MCF 10A (cell line): Measurements from ENCODE around the gene BAZ1A. TPM values are rescaled to one million over a fixed set of nuclear protein-coding genes. Genes with fewer than 3 reads are reported as not detected.

Experiments
- BruUV-seq: library from RNA; stranded (reverse); fragments of 400-500 nt; replicated peaks from 2 replicates; lab custom pipeline; 2021; lab: Mats Ljungman, UMichigan
- CTCF ChIA-PET: fragments of 300-600 bp; sonication (Branson Sonifier 250); formaldehyde crosslinking; extraction: SDS; loops from one replicate; lab custom pipeline; 2021; ENCODE audit warnings: antibody characterized with exemption, inconsistent platforms; lab: Yijun Ruan, JAX
- POLR2A ChIA-PET: fragments of 300-600, 350-650 bp; sonication (Branson Sonifier 250); formaldehyde crosslinking; extraction: SDS; loops from one replicate; lab custom pipeline; 2020; ENCODE audit warnings: antibody characterized with exemption, inconsistent platforms; lab: Yijun Ruan, JAX
- DNase-seq: peaks from one replicate; pipeline ENCODE4 v3.0.0-alpha.2; 2018; ENCODE audit not compliant: unreplicated experiment
- H3K27ac Mint-ChIP-seq: one replicate; pipeline ENCODE4 v1.8.0; 2022; ENCODE audit warnings: mild to moderate bottlenecking, low read depth, mixed read lengths; ENCODE audit not compliant: unreplicated experiment
- H3K27me3 Mint-ChIP-seq: one replicate; pipeline ENCODE4 v1.8.0; 2022; ENCODE audit warnings: mixed read lengths; ENCODE audit not compliant: insufficient read depth, unreplicated experiment
- H3K36me3 Mint-ChIP-seq: one replicate; pipeline ENCODE4 v1.8.0; 2022; ENCODE audit warnings: mild to moderate bottlenecking, moderate library complexity, mixed read lengths; ENCODE audit not compliant: insufficient read depth, unreplicated experiment
- H3K4me1 Mint-ChIP-seq: one replicate; pipeline ENCODE4 v1.8.0; 2022; ENCODE audit warnings: mixed read lengths; ENCODE audit not compliant: insufficient read depth, unreplicated experiment
- H3K4me3 Mint-ChIP-seq: one replicate; pipeline ENCODE4 v1.8.0; 2022; ENCODE audit warnings: mild to moderate bottlenecking, moderate library complexity, mixed read lengths; ENCODE audit not compliant: unreplicated experiment
- H3K9me3 Mint-ChIP-seq: one replicate; pipeline ENCODE4 v1.8.0; 2022; ENCODE audit warnings: mixed read lengths; ENCODE audit not compliant: unreplicated experiment
- intact Hi-C: fragments of 100-400 bp; cut with micrococcal nuclease; formaldehyde crosslinking; loops from 2 replicates; pipeline ENCODE4 v1.14.1; 2022
- total RNA-seq: library from RNA; stranded (reverse); gene quantifications from 2 replicates; pipeline ENCODE4 v1.2.3, GENCODE V29; 2022
- TF ChIP-seq, protein P1 (sequence below): fragments of 200-600 bp; IDR thresholded peaks from one replicate; pipeline ENCODE4 v1.8.0; 2022; ENCODE audit warnings: antibody characterized with exemption, mild to moderate bottlenecking; ENCODE audit not compliant: unreplicated experiment

The BAZ1A gene
- total RNA-seq, 1 experiment from 2014 or later, result 44.6 TPM

DNA sequence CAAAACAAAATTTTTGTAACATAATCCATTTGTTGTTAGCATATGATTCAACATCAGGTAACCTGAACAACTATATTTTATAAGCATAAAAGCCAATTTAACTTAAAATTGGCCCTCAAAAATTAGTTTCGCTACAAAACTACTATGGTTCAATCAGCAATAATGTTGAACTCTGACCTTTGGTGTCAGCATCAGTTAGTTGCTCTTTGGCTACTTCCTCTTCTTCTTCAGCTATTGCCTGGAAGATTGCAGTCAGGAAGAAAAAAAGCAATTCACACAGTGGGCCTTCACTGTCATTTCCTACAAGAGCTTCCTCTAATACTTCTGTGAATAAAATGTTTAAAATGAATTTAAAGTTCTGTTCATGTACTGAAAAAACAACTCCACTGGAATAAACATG is 82.6 kb downstream of the BAZ1A start:
- H3K36me3 Mint-ChIP-seq, result peaks cover 94% of the 10 kb centered on the region
- TF ChIP-seq, protein P1, sequence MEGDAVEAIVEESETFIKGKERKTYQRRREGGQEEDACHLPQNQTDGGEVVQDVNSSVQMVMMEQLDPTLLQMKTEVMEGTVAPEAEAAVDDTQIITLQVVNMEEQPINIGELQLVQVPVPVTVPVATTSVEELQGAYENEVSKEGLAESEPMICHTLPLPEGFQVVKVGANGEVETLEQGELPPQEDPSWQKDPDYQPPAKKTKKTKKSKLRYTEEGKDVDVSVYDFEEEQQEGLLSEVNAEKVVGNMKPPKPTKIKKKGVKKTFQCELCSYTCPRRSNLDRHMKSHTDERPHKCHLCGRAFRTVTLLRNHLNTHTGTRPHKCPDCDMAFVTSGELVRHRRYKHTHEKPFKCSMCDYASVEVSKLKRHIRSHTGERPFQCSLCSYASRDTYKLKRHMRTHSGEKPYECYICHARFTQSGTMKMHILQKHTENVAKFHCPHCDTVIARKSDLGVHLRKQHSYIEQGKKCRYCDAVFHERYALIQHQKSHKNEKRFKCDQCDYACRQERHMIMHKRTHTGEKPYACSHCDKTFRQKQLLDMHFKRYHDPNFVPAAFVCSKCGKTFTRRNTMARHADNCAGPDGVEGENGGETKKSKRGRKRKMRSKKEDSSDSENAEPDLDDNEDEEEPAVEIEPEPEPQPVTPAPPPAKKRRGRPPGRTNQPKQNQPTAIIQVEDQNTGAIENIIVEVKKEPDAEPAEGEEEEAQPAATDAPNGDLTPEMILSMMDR, result no peak
- BruUV-seq, result no TSS peak
- ChIA-PET POLR2A (interaction anchor here (0.6 kb wide), 1 partner anchor 28 kb away, joined by 3 read pairs; no protein-coding TSS in a partner anchor), CTCF (no interaction called here)
- no peaks in the 10 kb centered on the region for H3K4me1 Mint-ChIP-seq
- intact Hi-C loops, result no loop called here
- no peaks in the 10 kb centered on the region for H3K9me3 Mint-ChIP-seq
- H3K27me3 Mint-ChIP-seq, result no peaks in the 10 kb centered on the region
- DNase-seq, result no peak
- no peak overlapping the region for H3K27ac Mint-ChIP-seq
- H3K4me3 Mint-ChIP-seq, result no peak overlapping the region

DNA sequence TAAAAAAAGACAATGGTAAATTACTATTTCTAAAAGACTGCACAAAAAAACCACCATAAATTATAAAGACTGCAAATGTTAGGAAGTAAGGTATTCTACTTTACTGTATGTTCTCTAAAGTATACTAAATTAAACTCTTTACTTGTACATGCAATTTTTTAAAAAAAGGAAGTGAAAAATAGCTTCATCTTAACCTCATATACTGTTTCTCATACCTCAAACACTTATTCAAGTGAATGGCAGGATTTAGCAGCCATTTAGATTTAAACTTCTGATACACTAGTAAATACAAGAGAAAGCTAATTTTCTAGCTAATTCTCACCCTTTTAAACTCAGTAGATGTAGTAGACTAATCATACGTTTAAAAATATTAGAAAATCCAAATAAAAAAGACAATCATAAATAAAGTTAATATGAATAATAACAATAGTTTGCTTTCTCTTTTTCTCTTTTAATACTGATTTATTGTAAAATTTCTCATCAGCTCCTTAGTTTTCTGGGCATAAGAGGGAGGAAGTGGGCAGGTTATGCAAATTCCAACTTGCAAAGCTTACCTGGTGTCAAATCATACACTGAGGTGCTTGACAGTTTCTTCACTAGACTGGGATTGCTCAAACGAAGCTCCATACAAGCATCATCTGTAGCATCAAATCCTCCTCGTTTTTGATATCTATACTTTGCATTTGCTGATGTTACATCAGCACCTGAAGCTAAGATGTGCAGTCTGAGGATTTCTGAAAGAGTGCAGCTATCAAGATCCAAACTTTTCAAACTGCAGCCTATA is 89.7 kb downstream of the BAZ1A start:
- no peaks in the 10 kb centered on the region for H3K9me3 Mint-ChIP-seq
- no peak for DNase-seq
- ChIA-PET POLR2A (interaction anchor here (1.3 kb wide), 1 partner anchor 11 kb away, joined by 3 read pairs; no protein-coding TSS in a partner anchor), CTCF (interaction anchor here (0.6 kb wide), 2 partner anchors 18 to 260 kb away, joined by 3 read pairs; partner anchors contain the start of gene FAM177A1)
- H3K4me3 Mint-ChIP-seq, result no peak overlapping the region
- no TSS peak for BruUV-seq
- no peak overlapping the region for H3K27ac Mint-ChIP-seq
- no peaks in the 10 kb centered on the region for H3K4me1 Mint-ChIP-seq
- no peaks in the 10 kb centered on the region for H3K27me3 Mint-ChIP-seq
- TF ChIP-seq, protein P1, result no peak
- intact Hi-C loops, result no loop called here
- peaks cover 88% of the 10 kb centered on the region for H3K36me3 Mint-ChIP-seq

DNA sequence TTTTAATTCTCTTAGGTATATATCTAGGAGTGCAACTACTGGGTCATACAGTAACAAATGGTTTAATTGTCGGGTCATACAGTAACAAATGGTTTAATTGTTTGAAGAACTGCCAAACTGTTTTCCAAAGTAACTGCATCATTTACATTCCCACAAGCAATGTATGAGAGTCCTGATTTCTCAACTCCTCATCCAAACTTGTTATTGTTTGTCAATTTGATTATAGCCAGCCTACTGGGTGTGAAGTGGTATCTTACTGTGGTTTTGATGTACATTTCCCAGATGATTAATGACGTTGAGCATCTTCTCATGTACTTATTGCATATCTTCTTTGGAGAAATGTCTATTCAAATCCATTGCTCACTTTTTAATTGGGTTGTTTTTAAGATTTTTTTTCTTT is 93.1 kb downstream of the BAZ1A start:
- BruUV-seq, result no TSS peak
- ChIA-PET POLR2A (no interaction called here), CTCF (no interaction called here)
- Mint-ChIP-seq H3K27ac (no peak overlapping the region), H3K36me3 (peaks cover 87% of the 10 kb centered on the region), H3K27me3 (no peaks in the 10 kb centered on the region), H3K4me3 (no peak overlapping the region), H3K4me1 (no peaks in the 10 kb centered on the region), H3K9me3 (no peaks in the 10 kb centered on the region)
- intact Hi-C loops, result no loop called here
- DNase-seq, result no peak
- TF ChIP-seq, protein P1, result no peak

DNA sequence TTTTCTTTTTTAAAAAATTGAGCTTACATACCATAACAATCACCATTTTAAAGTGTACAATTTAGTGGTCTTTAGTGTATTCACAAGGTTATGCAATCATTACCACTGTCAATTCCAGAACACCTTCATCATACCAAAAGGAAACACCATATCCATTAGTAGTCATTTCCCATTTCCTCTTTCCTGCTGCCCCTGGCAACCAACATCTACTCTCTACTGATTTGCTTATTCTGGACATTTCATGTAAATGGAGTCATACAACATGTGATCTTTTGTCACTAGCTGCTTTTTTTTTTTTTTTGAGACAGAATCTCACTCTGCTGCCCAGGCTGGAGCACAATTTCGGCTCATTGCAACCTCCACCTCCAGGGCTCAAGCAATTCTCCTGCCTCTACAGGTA is 93.9 kb downstream of the BAZ1A start:
- Mint-ChIP-seq H3K4me1 (no peaks in the 10 kb centered on the region), H3K36me3 (peaks cover 85% of the 10 kb centered on the region), H3K4me3 (no peak overlapping the region), H3K27me3 (no peaks in the 10 kb centered on the region), H3K27ac (no peak overlapping the region), H3K9me3 (no peaks in the 10 kb centered on the region)
- intact Hi-C loops, result no loop called here
- DNase-seq, result peak; percentile 46
- TF ChIP-seq, protein P1, result no peak
- POLR2A ChIA-PET, result no interaction called here
- CTCF ChIA-PET, result no interaction called here
- BruUV-seq, result no TSS peak
